K562 (cell line): ENCODE data around the gene GSTM2. TPM values are rescaled to one million over a fixed set of nuclear protein-coding genes. Genes with fewer than 3 reads are reported as not detected.

Experiments
- BMI1 ChIP-seq: fragments of 150-350 bp; IDR thresholded peaks from 2 replicates; pipeline ENCODE4 v1.6.1; 2014; ENCODE audit warnings: low read length
- MXI1 ChIP-seq: IDR thresholded peaks from 2 replicates; pipeline ENCODE4 v1.6.1; 2011; ENCODE audit warnings: low read depth, mild to moderate bottlenecking, improper control_type of control experiment, low read length
- MYBL2 ChIP-seq, 2 experiments: fragments of 450-650 bp in 1 of 2; sonication (generic) in 1 of 2; formaldehyde crosslinking in 1 of 2; IDR thresholded peaks; 2 replicates each; pipeline versions ENCODE4 v1.6.1 to v1.8.1; 2017 to 2022; ENCODE audit warnings: borderline replicate concordance in 1 of 2, inconsistent platforms in 1 of 2, low read depth in 1 of 2, mild to moderate bottlenecking in 1 of 2, missing genetic modification reagents in 1 of 2, moderate library complexity in 1 of 2
- NFYB ChIP-seq: IDR thresholded peaks from 2 replicates; pipeline ENCODE4 v1.6.1; 2011; ENCODE audit warnings: mild to moderate bottlenecking, moderate library complexity; ENCODE audit not compliant: insufficient read length; ENCODE audit errors: extremely low read depth
- POLR2AphosphoS2 ChIP-seq: IDR thresholded peaks from 2 replicates; pipeline ENCODE4 v1.6.1; 2012; ENCODE audit warnings: low read length, improper control_type of control experiment
- RB1 ChIP-seq: fragments of 450-650 bp; IDR thresholded peaks from 2 replicates; pipeline ENCODE4 v1.6.1; 2017; ENCODE audit warnings: low read depth, mild to moderate bottlenecking
- SLC30A9 ChIP-seq: fragments of 250-450 bp; sonication (Bioruptor Pico); IDR thresholded peaks from 2 replicates; pipeline ENCODE4 v1.8.0; 2022; ENCODE audit warnings: mild to moderate bottlenecking, moderate library complexity
- SMAD1 ChIP-seq: fragments of 150-350 bp; IDR thresholded peaks from 2 replicates; pipeline ENCODE4 v1.6.1; 2014; ENCODE audit warnings: low read length, low read depth; ENCODE audit not compliant: partially characterized antibody
- ZC3H8 ChIP-seq: fragments of 450-650 bp; IDR thresholded peaks from 2 replicates; pipeline ENCODE4 v1.6.1; 2017
- ZNF778 ChIP-seq: fragments of 450-650 bp; formaldehyde crosslinking; IDR thresholded peaks from 2 replicates; pipeline ENCODE4 v1.4.0; 2020; ENCODE audit warnings: mild to moderate bottlenecking, moderate library complexity
- polyA plus RNA-seq, 8 experiments: library from polyadenylated mRNA; depleted of rRNA in 4 of 8; stranded (reverse) in 5 of 8; unstranded in 3 of 8; fragments of >200 nt; fragmentation: Nextera tagmentation in 2 of 8; fragmentation: Illumina TruSeq in 1 of 8; extraction: Ambion mirVana in 2 of 8; extraction: Trizol in 1 of 8; gene quantifications; 2 replicates each; pipeline versions ENCODE4 v1.2.1 to v1.2.3, GENCODE V29; 2011 to 2014; ENCODE audit warnings: inconsistent platforms in 1 of 8, missing spikeins in 1 of 8
- total RNA-seq, 7 experiments: library from RNA; depleted of rRNA in 6 of 7; stranded (reverse); fragments of >200 nt in 6 of 7; fragmentation: Illumina TruSeq in 2 of 7; extraction: Trizol in 2 of 7; gene quantifications; 2 replicates each; pipeline versions ENCODE4 v1.2.1 to v1.2.3, GENCODE V29; 2011 to 2021; ENCODE audit warnings: low replicate concordance in 1 of 7
- TF ChIP-seq, protein P1 (sequence below), 2 experiments: IDR thresholded peaks; 2 replicates each; pipeline ENCODE4 v1.6.1; 2011; ENCODE audit warnings: borderline replicate concordance in 1 of 2, control low read depth in 1 of 2, low read depth in 1 of 2, low read length in 1 of 2, mild to moderate bottlenecking in 1 of 2, mixed read lengths in 1 of 2, moderate library complexity in 1 of 2; ENCODE audit not compliant: insufficient read depth in 1 of 2, insufficient read length in 1 of 2, poor library complexity in 1 of 2, severe bottlenecking in 1 of 2; ENCODE audit errors: extremely low read depth in 1 of 2
- TF ChIP-seq, protein P2 (sequence below): conservative IDR thresholded peaks from 2 replicates; pipeline ENCODE4 v1.6.1; 2011; ENCODE audit warnings: low read depth, mild to moderate bottlenecking, low read length; ENCODE audit not compliant: control insufficient read depth
- TF ChIP-seq, protein P3 (sequence below): sonication (generic); formaldehyde crosslinking; IDR thresholded peaks from 2 replicates; pipeline ENCODE4 v1.8.1; 2023; ENCODE audit warnings: mild to moderate bottlenecking, missing genetic modification reagents
- TF ChIP-seq, protein P4 (sequence below): sonication (generic); formaldehyde crosslinking; IDR thresholded peaks from 2 replicates; pipeline ENCODE4 v1.8.1; 2023; ENCODE audit warnings: mild to moderate bottlenecking, missing genetic modification reagents, moderate library complexity

Gene GSTM2
- total and polyA plus RNA-seq, 9 of the 15 experiments (the other 6 are each of a cell fraction or from before 2014, with no cell fraction given): 1.6 to 15.1 (median 6.8) TPM

DNA sequence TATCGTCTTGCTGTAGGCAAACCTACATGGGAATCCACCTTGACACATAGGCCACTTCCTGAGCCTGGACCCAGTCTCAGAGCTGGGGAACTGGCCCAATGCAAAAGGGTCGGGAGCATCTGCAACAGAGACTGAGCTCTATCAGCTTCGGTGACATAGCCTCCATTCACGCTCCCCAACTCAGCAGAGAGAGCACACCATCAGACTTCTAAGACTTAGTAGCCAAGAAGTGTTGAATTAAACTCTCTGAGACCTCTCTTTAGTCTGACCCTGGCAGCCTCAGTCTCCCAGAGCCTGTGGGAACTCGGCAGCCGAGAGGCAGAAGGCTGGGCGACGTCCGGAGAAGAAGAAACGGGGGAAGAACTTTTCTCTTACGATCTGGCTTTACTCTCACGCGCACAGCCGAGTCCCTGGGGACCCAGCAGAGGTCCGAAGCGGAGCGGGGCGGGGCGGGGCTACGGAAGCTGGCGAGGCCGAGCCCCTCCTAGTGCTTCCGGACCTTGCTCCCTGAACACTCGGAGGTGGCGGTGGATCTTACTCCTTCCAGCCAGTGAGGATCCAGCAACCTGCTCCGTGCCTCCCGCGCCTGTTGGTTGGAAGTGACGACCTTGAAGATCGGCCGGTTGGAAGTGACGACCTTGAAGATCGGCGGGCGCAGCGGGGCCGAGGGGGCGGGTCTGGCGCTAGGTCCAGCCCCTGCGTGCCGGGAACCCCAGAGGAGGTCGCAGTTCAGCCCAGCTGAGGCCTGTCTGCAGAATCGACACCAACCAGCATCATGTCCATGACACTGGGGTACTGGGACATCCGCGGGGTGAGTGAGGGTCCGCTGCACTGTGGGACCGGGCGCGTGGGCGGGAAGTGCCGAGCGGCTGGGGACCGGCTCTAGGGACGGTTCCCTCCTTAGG, 12.0 kb upstream of the GSTM2 start, which contains the start of gene GSTM4 (continued):
- TF ChIP-seq, protein P1, sequence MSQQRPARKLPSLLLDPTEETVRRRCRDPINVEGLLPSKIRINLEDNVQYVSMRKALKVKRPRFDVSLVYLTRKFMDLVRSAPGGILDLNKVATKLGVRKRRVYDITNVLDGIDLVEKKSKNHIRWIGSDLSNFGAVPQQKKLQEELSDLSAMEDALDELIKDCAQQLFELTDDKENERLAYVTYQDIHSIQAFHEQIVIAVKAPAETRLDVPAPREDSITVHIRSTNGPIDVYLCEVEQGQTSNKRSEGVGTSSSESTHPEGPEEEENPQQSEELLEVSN (IDR thresholded peaks at IDR 0.05; ENCODE audit: borderline replicate concordance in 1 of 2, extremely low read depth in 1 of 2, insufficient read depth in 1 of 2, insufficient read length in 1 of 2, low read depth in 1 of 2, low read length in 1 of 2, poor library complexity in 1 of 2, severe bottlenecking in 1 of 2): peak; percentile 15 to 63
- peak; percentile 61; the same call in 1 of the 2 replicates for TF ChIP-seq RB1
- TF ChIP-seq, protein P2, sequence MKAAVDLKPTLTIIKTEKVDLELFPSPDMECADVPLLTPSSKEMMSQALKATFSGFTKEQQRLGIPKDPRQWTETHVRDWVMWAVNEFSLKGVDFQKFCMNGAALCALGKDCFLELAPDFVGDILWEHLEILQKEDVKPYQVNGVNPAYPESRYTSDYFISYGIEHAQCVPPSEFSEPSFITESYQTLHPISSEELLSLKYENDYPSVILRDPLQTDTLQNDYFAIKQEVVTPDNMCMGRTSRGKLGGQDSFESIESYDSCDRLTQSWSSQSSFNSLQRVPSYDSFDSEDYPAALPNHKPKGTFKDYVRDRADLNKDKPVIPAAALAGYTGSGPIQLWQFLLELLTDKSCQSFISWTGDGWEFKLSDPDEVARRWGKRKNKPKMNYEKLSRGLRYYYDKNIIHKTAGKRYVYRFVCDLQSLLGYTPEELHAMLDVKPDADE: no peak; the same call in 1 of the 2 replicates
- TF ChIP-seq POLR2AphosphoS2: no peak
- TF ChIP-seq ZNF778: no peak
- TF ChIP-seq, protein P3, sequence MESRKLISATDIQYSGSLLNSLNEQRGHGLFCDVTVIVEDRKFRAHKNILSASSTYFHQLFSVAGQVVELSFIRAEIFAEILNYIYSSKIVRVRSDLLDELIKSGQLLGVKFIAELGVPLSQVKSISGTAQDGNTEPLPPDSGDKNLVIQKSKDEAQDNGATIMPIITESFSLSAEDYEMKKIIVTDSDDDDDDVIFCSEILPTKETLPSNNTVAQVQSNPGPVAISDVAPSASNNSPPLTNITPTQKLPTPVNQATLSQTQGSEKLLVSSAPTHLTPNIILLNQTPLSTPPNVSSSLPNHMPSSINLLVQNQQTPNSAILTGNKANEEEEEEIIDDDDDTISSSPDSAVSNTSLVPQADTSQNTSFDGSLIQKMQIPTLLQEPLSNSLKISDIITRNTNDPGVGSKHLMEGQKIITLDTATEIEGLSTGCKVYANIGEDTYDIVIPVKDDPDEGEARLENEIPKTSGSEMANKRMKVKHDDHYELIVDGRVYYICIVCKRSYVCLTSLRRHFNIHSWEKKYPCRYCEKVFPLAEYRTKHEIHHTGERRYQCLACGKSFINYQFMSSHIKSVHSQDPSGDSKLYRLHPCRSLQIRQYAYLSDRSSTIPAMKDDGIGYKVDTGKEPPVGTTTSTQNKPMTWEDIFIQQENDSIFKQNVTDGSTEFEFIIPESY (CRISPR knock-in tag): no peak
- TF ChIP-seq SMAD1: no peak
- TF ChIP-seq, protein P4, sequence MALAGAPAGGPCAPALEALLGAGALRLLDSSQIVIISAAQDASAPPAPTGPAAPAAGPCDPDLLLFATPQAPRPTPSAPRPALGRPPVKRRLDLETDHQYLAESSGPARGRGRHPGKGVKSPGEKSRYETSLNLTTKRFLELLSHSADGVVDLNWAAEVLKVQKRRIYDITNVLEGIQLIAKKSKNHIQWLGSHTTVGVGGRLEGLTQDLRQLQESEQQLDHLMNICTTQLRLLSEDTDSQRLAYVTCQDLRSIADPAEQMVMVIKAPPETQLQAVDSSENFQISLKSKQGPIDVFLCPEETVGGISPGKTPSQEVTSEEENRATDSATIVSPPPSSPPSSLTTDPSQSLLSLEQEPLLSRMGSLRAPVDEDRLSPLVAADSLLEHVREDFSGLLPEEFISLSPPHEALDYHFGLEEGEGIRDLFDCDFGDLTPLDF (CRISPR knock-in tag): no peak; the same call in 1 of the 2 replicates
- no peak for TF ChIP-seq MYBL2 (IDR thresholded peaks at IDR 0.05; ENCODE audit: low read depth)
- no peak for TF ChIP-seq MYBL2 (CRISPR knock-in tag; IDR thresholded peaks at IDR 0.05; ENCODE audit: borderline replicate concordance)
- TF ChIP-seq NFYB: no peak
- TF ChIP-seq BMI1: no peak
- no peak for TF ChIP-seq SLC30A9 (CRISPR knock-in tag)
- no peak for TF ChIP-seq ZC3H8
- no peak for TF ChIP-seq MXI1
